ENCODE data around the gene RELL1.

The RELL1 gene

GRCh38 chr4:37631551-37631950 lies 54.6 kb downstream of the RELL1 start:
- no peak for DNase-seq

- DNase-seq = no peak
Measured at GRCh38 chr4:37629713-37630112, 56.5 kb downstream of the RELL1 start.

- no peak for DNase-seq
Measured at GRCh38 chr4:37628977-37629609, 57.1 kb downstream of the RELL1 start.

- DNase-seq = no peak
Measured at GRCh38 chr4:37627263-37627662, 58.9 kb downstream of the RELL1 start.

- no peak for DNase-seq
Measured at GRCh38 chr4:37625499-37625898, 60.7 kb downstream of the RELL1 start.

- DNase-seq = no peak
Measured at GRCh38 chr4:37623940-37624339, 62.2 kb downstream of the RELL1 start.

- no peak for DNase-seq
Measured at GRCh38 chr4:37623125-37623524, 63.1 kb downstream of the RELL1 start.

- DNase-seq = no peak
Measured at GRCh38 chr4:37620176-37620575, 66.0 kb downstream of the RELL1 start.

GRCh38 chr4:37615720-37616063 lies 70.5 kb downstream of the RELL1 start:
- no peak for DNase-seq

- no peak for DNase-seq
Measured at GRCh38 chr4:37615059-37615719, 71.0 kb downstream of the RELL1 start.

GRCh38 chr4:37612811-37613210 lies 73.4 kb downstream of the RELL1 start:
- no peak for DNase-seq

GRCh38 chr4:37609626-37610025 lies 76.5 kb downstream of the RELL1 start:
- no peak for DNase-seq

- peak in 1 of 2 experiments; percentile 11 for DNase-seq
Measured at GRCh38 chr4:37607018-37607417, 79.2 kb downstream of the RELL1 start.

GRCh38 chr4:37605843-37606565 lies 80.2 kb downstream of the RELL1 start:
- DNase-seq = no peak

GRCh38 chr4:37604461-37604860 lies 81.7 kb downstream of the RELL1 start:
- DNase-seq = no peak

- DNase-seq = no peak
Measured at GRCh38 chr4:37603711-37604110, 82.5 kb downstream of the RELL1 start.

- DNase-seq = peak; percentile 56 to 82
Measured at GRCh38 chr4:37603070-37603468, 83.1 kb downstream of the RELL1 start.

- DNase-seq = peak in 1 of 2 experiments; percentile 39
Measured at GRCh38 chr4:37602454-37603069, 83.6 kb downstream of the RELL1 start.

- DNase-seq = no peak
Measured at GRCh38 chr4:37601531-37601930, 84.6 kb downstream of the RELL1 start.

GRCh38 chr4:37599092-37599790 lies 86.9 kb downstream of the RELL1 start:
- DNase-seq = no peak

- no peak for DNase-seq
Measured at GRCh38 chr4:37597034-37597433, 89.1 kb downstream of the RELL1 start.

GRCh38 chr4:37595875-37596680 lies 90.1 kb downstream of the RELL1 start:
- DNase-seq = no peak

All from NCI-H526 (cell line).